Activated T-helper 1 cell treated with anti-CD3 and anti-CD28 coated beads, Interleukin-12 subunit alpha, Interleukin-12 subunit beta, Interleukin-2, Interleukin-4 antibody, amounts not matched to agents 30 ng/mL and 10 ng/mL and 1 ng/mL, durations not matched to agents 14 hours and 24 hours and 36 hours (primary cell): ENCODE results near the gene KAT7. TPM values are rescaled to one million over a fixed set of nuclear protein-coding genes. Genes with fewer than 3 reads are reported as not detected.

Experiments
- DNase-seq: peaks from one replicate; pipeline ENCODE4 v3.0.0; 2021; ENCODE audit warnings: low spot score
- H3K27ac Mint-ChIP-seq: one replicate; pipeline ENCODE4 v1.8.0; 2021; ENCODE audit warnings: mild to moderate bottlenecking, mixed read lengths
- H3K27me3 Mint-ChIP-seq: one replicate; pipeline ENCODE4 v1.8.0; 2022; ENCODE audit warnings: mild to moderate bottlenecking, moderate library complexity, mixed read lengths; ENCODE audit not compliant: insufficient read depth
- H3K36me3 Mint-ChIP-seq: one replicate; pipeline ENCODE4 v1.8.0; 2021; ENCODE audit warnings: low read depth, mixed read lengths
- H3K4me1 Mint-ChIP-seq: one replicate; pipeline ENCODE4 v1.8.0; 2021; ENCODE audit warnings: low read depth, mixed read lengths
- H3K4me3 Mint-ChIP-seq: one replicate; pipeline ENCODE4 v1.8.0; 2021; ENCODE audit warnings: mild to moderate bottlenecking, moderate library complexity, mixed read lengths
- H3K9me3 Mint-ChIP-seq: one replicate; pipeline ENCODE4 v1.8.0; 2021; ENCODE audit warnings: mixed read lengths
- intact Hi-C: fragments of 100-400 bp; cut with micrococcal nuclease; formaldehyde crosslinking; loops from one replicate; pipeline ENCODE4 v1.15.1; 2024
- total RNA-seq: library from RNA; stranded (reverse); gene quantifications from 2 replicates; pipeline ENCODE4 v1.2.3, GENCODE V29; 2022

The KAT7 gene
- total RNA-seq, 1 donor from 2014 or later, result 68.5 TPM

GRCh38 chr17:49764559-49765180 lies 23.8 kb upstream of the KAT7 start:
- DNase-seq, result no peak
- intact Hi-C loops, result loop anchor here (1.0 to 5.0 kb wide), 7 partner anchors 24 to 1647 kb away; partner anchors contain the start of genes KAT7 and SPOP
- Mint-ChIP-seq H3K27me3 (peaks cover 25% of the 10 kb centered on the region), H3K4me3 (peak overlapping the region; percentile 80), H3K36me3 (peaks cover 1% of the 10 kb centered on the region), H3K9me3 (no peaks in the 10 kb centered on the region), H3K4me1 (peaks cover 46% of the 10 kb centered on the region), H3K27ac (peak overlapping the region; percentile 54)

GRCh38 chr17:49766918-49767530 lies 21.5 kb upstream of the KAT7 start:
- no peak for DNase-seq
- Mint-ChIP-seq H3K27ac (no peak overlapping the region), H3K4me1 (peaks cover 23% of the 10 kb centered on the region), H3K4me3 (no peak overlapping the region), H3K36me3 (no peaks in the 10 kb centered on the region), H3K27me3 (peaks cover 25% of the 10 kb centered on the region), H3K9me3 (no peaks in the 10 kb centered on the region)
- intact Hi-C loops, result no loop called here

GRCh38 chr17:49775546-49776260 lies 12.8 kb upstream of the KAT7 start:
- peaks cover 3% of the 10 kb centered on the region for H3K27me3 Mint-ChIP-seq
- no peak for DNase-seq
- no peak overlapping the region for H3K4me3 Mint-ChIP-seq
- H3K36me3 Mint-ChIP-seq, result no peaks in the 10 kb centered on the region
- intact Hi-C loops, result no loop called here
- H3K4me1 Mint-ChIP-seq, result peaks cover 4% of the 10 kb centered on the region
- no peak overlapping the region for H3K27ac Mint-ChIP-seq
- H3K9me3 Mint-ChIP-seq, result no peaks in the 10 kb centered on the region

GRCh38 chr17:49776551-49777300 lies 11.8 kb upstream of the KAT7 start:
- H3K4me3 Mint-ChIP-seq, result no peak overlapping the region
- H3K4me1 Mint-ChIP-seq, result peaks cover 11% of the 10 kb centered on the region
- intact Hi-C loops, result no loop called here
- H3K36me3 Mint-ChIP-seq, result no peaks in the 10 kb centered on the region
- H3K9me3 Mint-ChIP-seq, result no peaks in the 10 kb centered on the region
- no peak overlapping the region for H3K27ac Mint-ChIP-seq
- no peak for DNase-seq
- peaks cover 5% of the 10 kb centered on the region for H3K27me3 Mint-ChIP-seq

- Mint-ChIP-seq H3K27ac (no peak overlapping the region), H3K36me3 (no peaks in the 10 kb centered on the region), H3K27me3 (peaks cover 5% of the 10 kb centered on the region), H3K4me3 (no peak overlapping the region), H3K4me1 (peaks cover 11% of the 10 kb centered on the region), H3K9me3 (no peaks in the 10 kb centered on the region)
- DNase-seq, result no peak
- intact Hi-C loops, result no loop called here
Observed at GRCh38 chr17:49777563-49777962, 10.9 kb upstream of the KAT7 start.

- Mint-ChIP-seq H3K27ac (no peak overlapping the region), H3K4me1 (peaks cover 11% of the 10 kb centered on the region), H3K36me3 (no peaks in the 10 kb centered on the region), H3K9me3 (no peaks in the 10 kb centered on the region), H3K27me3 (peaks cover 5% of the 10 kb centered on the region), H3K4me3 (no peak overlapping the region)
- intact Hi-C loops, result loop anchor here (1.0 kb wide), 1 partner anchor 211 kb away; no protein-coding TSS in a partner anchor
- DNase-seq, result no peak
Observed at GRCh38 chr17:49779156-49779738, 9.2 kb upstream of the KAT7 start.

GRCh38 chr17:49779739-49780231 lies 8.7 kb upstream of the KAT7 start:
- Mint-ChIP-seq H3K36me3 (no peaks in the 10 kb centered on the region), H3K4me1 (peaks cover 11% of the 10 kb centered on the region), H3K4me3 (no peak overlapping the region), H3K27ac (no peak overlapping the region), H3K27me3 (peaks cover 5% of the 10 kb centered on the region), H3K9me3 (no peaks in the 10 kb centered on the region)
- no peak for DNase-seq
- intact Hi-C loops, result loop anchor here (1.0 kb wide), 1 partner anchor 211 kb away; no protein-coding TSS in a partner anchor

GRCh38 chr17:49783071-49783715 lies 5.3 kb upstream of the KAT7 start:
- Mint-ChIP-seq H3K9me3 (no peaks in the 10 kb centered on the region), H3K4me1 (peaks cover 21% of the 10 kb centered on the region), H3K36me3 (peaks cover 4% of the 10 kb centered on the region), H3K27me3 (peaks cover 2% of the 10 kb centered on the region), H3K4me3 (no peak overlapping the region), H3K27ac (no peak overlapping the region)
- DNase-seq, result no peak
- intact Hi-C loops, result no loop called here

GRCh38 chr17:49783791-49784190 lies 4.7 kb upstream of the KAT7 start:
- intact Hi-C loops, result no loop called here
- Mint-ChIP-seq H3K9me3 (no peaks in the 10 kb centered on the region), H3K4me1 (peaks cover 23% of the 10 kb centered on the region), H3K4me3 (no peak overlapping the region), H3K36me3 (peaks cover 4% of the 10 kb centered on the region), H3K27me3 (peaks cover 2% of the 10 kb centered on the region), H3K27ac (no peak overlapping the region)
- DNase-seq, result no peak

- peaks cover 2% of the 10 kb centered on the region for H3K27me3 Mint-ChIP-seq
- H3K36me3 Mint-ChIP-seq, result peaks cover 5% of the 10 kb centered on the region
- no peak overlapping the region for H3K4me3 Mint-ChIP-seq
- peaks cover 29% of the 10 kb centered on the region for H3K4me1 Mint-ChIP-seq
- no peaks in the 10 kb centered on the region for H3K9me3 Mint-ChIP-seq
- no peak overlapping the region for H3K27ac Mint-ChIP-seq
- DNase-seq, result no peak
- intact Hi-C loops, result no loop called here
Observed at GRCh38 chr17:49784636-49785035, 3.8 kb upstream of the KAT7 start.

- peaks cover 31% of the 10 kb centered on the region for H3K4me1 Mint-ChIP-seq
- intact Hi-C loops, result loop anchor here (1.0 to 2.0 kb wide), 9 partner anchors 24 to 373 kb away; partner anchors contain the start of genes FAM117A, PPP1R9B and SPOP
- H3K36me3 Mint-ChIP-seq, result peaks cover 27% of the 10 kb centered on the region
- peak; percentile 16 for DNase-seq
- H3K27ac Mint-ChIP-seq, result peak overlapping the region; percentile 99
- peak overlapping the region; percentile 94 for H3K4me3 Mint-ChIP-seq
- no peaks in the 10 kb centered on the region for H3K9me3 Mint-ChIP-seq
- no peaks in the 10 kb centered on the region for H3K27me3 Mint-ChIP-seq
Observed at GRCh38 chr17:49787884-49788477, 500 bp upstream of the KAT7 start.
